HG02885 (cell line): ENCODE results near the gene APOA5.

Experiments
- ATAC-seq: cut with Tn5 transposase; IDR thresholded peaks from one replicate; pipeline ENCODE4 v1.9.1; 2021; ENCODE audit warnings: mild to moderate bottlenecking; ENCODE audit not compliant: unreplicated experiment, poor library complexity

APOA5 gene

GRCh38 chr11:116828632-116829524, 37.2 kb upstream of the APOA5 start:
- ATAC-seq = no peak

GRCh38 chr11:116827461-116827860, 35.8 kb upstream of the APOA5 start:
- ATAC-seq = no peak

GRCh38 chr11:116826751-116827431, 35.2 kb upstream of the APOA5 start:
- ATAC-seq = no peak

GRCh38 chr11:116825854-116826750, 34.4 kb upstream of the APOA5 start:
- no peak for ATAC-seq

- no peak for ATAC-seq
Observed at GRCh38 chr11:116825434-116825833, 33.8 kb upstream of the APOA5 start.

GRCh38 chr11:116823031-116823843, 31.6 kb upstream of the APOA5 start, which contains the start of gene APOA4:
APOA4 (minus strand) TSS chr11:116823304; CDS start chr11:116823191, 113 bp downstream.
- ATAC-seq = no peak

GRCh38 chr11:116822575-116822974, 30.9 kb upstream of the APOA5 start:
- no peak for ATAC-seq

GRCh38 chr11:116821050-116821918, 29.6 kb upstream of the APOA5 start:
- no peak for ATAC-seq

- no peak for ATAC-seq
Observed at GRCh38 chr11:116819049-116819448, 27.4 kb upstream of the APOA5 start.

GRCh38 chr11:116814502-116814901, 22.8 kb upstream of the APOA5 start:
- no peak for ATAC-seq

GRCh38 chr11:116813781-116814471, 22.2 kb upstream of the APOA5 start:
- ATAC-seq = no peak

GRCh38 chr11:116813170-116813569, 21.5 kb upstream of the APOA5 start:
- no peak for ATAC-seq

- no peak for ATAC-seq
Observed at GRCh38 chr11:116812109-116812508, 20.4 kb upstream of the APOA5 start.

- no peak for ATAC-seq
Observed at GRCh38 chr11:116811194-116811593, 19.5 kb upstream of the APOA5 start.

- no peak for ATAC-seq
Observed at GRCh38 chr11:116808262-116809175, 16.8 kb upstream of the APOA5 start.

- no peak for ATAC-seq
Observed at GRCh38 chr11:116807601-116808261, 16.1 kb upstream of the APOA5 start.

GRCh38 chr11:116804001-116804400, 12.3 kb upstream of the APOA5 start:
- ATAC-seq = no peak
